Peyer's patch (tissue), 4 donors: ENCODE results near the gene CABP7. TPM values are rescaled to one million over a fixed set of nuclear protein-coding genes. Genes with fewer than 3 reads are reported as not detected.

Experiments
- DNase-seq, 3 donors: peaks; one replicate each; pipeline ENCODE4 v3.0.0-alpha.2; 2017 to 2019
- H3K27ac ChIP-seq, 4 donors: fragments of 200-600 bp; sonication (generic); one replicate each; pipeline ENCODE4 v1.5.1; 2016 to 2019
- H3K27me3 ChIP-seq, 2 donors: fragments of 200-600 bp; sonication (generic); one replicate each; pipeline ENCODE4 v1.5.1; 2019
- H3K36me3 ChIP-seq, 3 donors: fragments of 200-600 bp; sonication (generic); one replicate each; pipeline ENCODE4 v1.5.1; 2016 to 2019
- H3K4me1 ChIP-seq, 4 donors: fragments of 200-600 bp; sonication (generic); one replicate each; pipeline ENCODE4 v1.5.1; 2016 to 2019
- H3K4me3 ChIP-seq, 4 donors: fragments of 200-600 bp; sonication (generic); 1 replicate in 3 of 4; 2 replicates in 1 of 4; pipeline ENCODE4 v1.5.1; 2016 to 2019; ENCODE audit warnings: mild to moderate bottlenecking in 1 of 4
- H3K9me3 ChIP-seq, 4 donors: fragments of 200-600 bp; sonication (generic); one replicate each; pipeline ENCODE4 v1.5.1; 2016 to 2019; ENCODE audit warnings: mild to moderate bottlenecking in 1 of 4
- CTCF ChIP-seq, 6 experiments: fragments of 450-650 bp in 4 of 6; fragments of 200-600 bp in 2 of 6; sonication (generic) in 1 of 6; IDR thresholded peaks; one replicate each; pipeline ENCODE4 v1.5.1; 2017 to 2019; ENCODE audit warnings: antibody characterized with exemption in 6 of 6, mild to moderate bottlenecking in 3 of 6, moderate library complexity in 1 of 6
- POLR2A ChIP-seq, 2 donors: fragments of 450-650 bp; IDR thresholded peaks; one replicate each; pipeline ENCODE4 v1.5.1; 2017; ENCODE audit warnings: antibody characterized with exemption in 2 of 2, mild to moderate bottlenecking in 2 of 2, moderate library complexity in 2 of 2
- small RNA-seq, 2 donors: library from RNA; depleted of rRNA; stranded (forward); fragments of <200 nt; gene quantifications; one replicate each; pipeline ENCODE3, GENCODE V24; 2016
- total RNA-seq, 4 donors: library from RNA; depleted of rRNA; stranded (reverse); fragments of >200 nt; gene quantifications; one replicate each; pipeline ENCODE4 v1.1.0, GENCODE V29; 2016

The CABP7 gene
- total RNA-seq, 4 donors from 2014 or later, result 1.6 to 5.8 (median 2.9) TPM

- DNase-seq, result no peak
- Histone ChIP-seq H3K27ac (no peak overlapping the region), H3K4me1 (peaks cover 0 to 10% (median 2%) of the 10 kb centered on the region in 4 donors), H3K36me3 (peaks cover 0 to 27% (median 0%) of the 10 kb centered on the region in 3 donors), H3K9me3 (no peaks in the 10 kb centered on the region), H3K4me3 (no peak overlapping the region), H3K27me3 (no peaks in the 10 kb centered on the region)
- TF ChIP-seq POLR2A (IDR thresholded peaks at IDR 0.05) (no peak), CTCF (IDR thresholded peaks at IDR 0.05) (no peak)
These were observed 53.4 kb downstream of the CABP7 start for GRCh38 chr22:29773233-29773632.

- no peak overlapping the region for H3K4me3 ChIP-seq
- no peaks in the 10 kb centered on the region for H3K36me3 ChIP-seq
- no peaks in the 10 kb centered on the region for H3K9me3 ChIP-seq
- H3K27ac ChIP-seq, result no peak overlapping the region
- peaks cover 0 to 17% (median 3%) of the 10 kb centered on the region in 4 donors for H3K4me1 ChIP-seq
- TF ChIP-seq CTCF (IDR thresholded peaks at IDR 0.05) (no peak), POLR2A (IDR thresholded peaks at IDR 0.05) (no peak)
- no peaks in the 10 kb centered on the region for H3K27me3 ChIP-seq
- no peak for DNase-seq
These were observed 60.4 kb downstream of the CABP7 start for GRCh38 chr22:29780220-29780619.

GRCh38 chr22:29780748-29781676 lies 61.2 kb downstream of the CABP7 start:
- no peak for TF ChIP-seq POLR2A (IDR thresholded peaks at IDR 0.05)
- TF ChIP-seq CTCF (IDR thresholded peaks at IDR 0.05), result no peak

More at GRCh38 chr22:29780748-29781676, 61.2 kb downstream of the CABP7 start:
- H3K27ac ChIP-seq, result peak overlapping the region in 1 of 4 donors; percentile 12
- peaks cover 0 to 17% (median 3%) of the 10 kb centered on the region in 4 donors for H3K4me1 ChIP-seq
- no peaks in the 10 kb centered on the region for H3K36me3 ChIP-seq
- DNase-seq, result no peak
- H3K4me3 ChIP-seq, result no peak overlapping the region
- H3K27me3 ChIP-seq, result no peaks in the 10 kb centered on the region
- H3K9me3 ChIP-seq, result no peaks in the 10 kb centered on the region

Small RNA genes lying within 50 kb of the gene (small RNA-seq; reads per million reads assigned to genes)
- gene AC004882.2 (0 reads per million in 2 donors), gene RF00019 (0 reads per million in 2 donors)

Other genes with a start within 250 kb of the CABP7 start
- under 1 TPM in 3 of 4 donors, not detected in 1; 0.54 to 0.83 (median 0.66) TPM for gene NEFH, start 239.8 kb upstream of the CABP7 start, total RNA-seq
- 100 to 1,000 TPM in 1 of 4 donors, 10 to 100 TPM in 3; 33.3 to 191 (median 37.3) TPM for gene THOC5, start 166.2 kb upstream of the CABP7 start, total RNA-seq
- gene NIPSNAP1, start 138.9 kb upstream of the CABP7 start, total RNA-seq, result 10 to 100 TPM; 33.0 to 60.5 (median 39.8) TPM
- 10 to 100 TPM; 30.5 to 82.5 (median 36.6) TPM for gene NF2, start 116.4 kb upstream of the CABP7 start, total RNA-seq
- 10 to 100 TPM; 16.2 to 22.5 (median 17.9) TPM for gene ZMAT5, start 47.0 kb downstream of the CABP7 start, total RNA-seq
- gene UQCR10, start 47.4 kb downstream of the CABP7 start, total RNA-seq, result 100 to 1,000 TPM in 2 of 4 donors, 10 to 100 TPM in 2; 60.9 to 144 (median 88.2) TPM
- gene ASCC2, start 118.3 kb downstream of the CABP7 start, total RNA-seq, result 10 to 100 TPM; 47.5 to 91.6 (median 78.4) TPM
- 10 to 100 TPM; 49.4 to 97.8 (median 84.0) TPM for gene MTMR3, start 163.2 kb downstream of the CABP7 start, total RNA-seq